Esophagus squamous epithelium (tissue), 5 donors: ENCODE results near the gene SLC22A5. TPM values are rescaled to one million over a fixed set of nuclear protein-coding genes. Genes with fewer than 3 reads are reported as not detected.
A peak's percentile ranks its signal among the peaks of the same experiment; 100 is the strongest.

Experiments used
- DNase-seq: peaks from one replicate; lab custom pipeline; 2025; lab: John Stamatoyannopoulos, UW
- H3K27ac ChIP-seq, 4 donors: fragments of 200-600 bp; sonication (generic); one replicate each; pipeline ENCODE4 v1.5.1; 2016 to 2019; ENCODE audit warnings: mild to moderate bottlenecking in 1 of 4
- H3K27me3 ChIP-seq, 4 donors: fragments of 200-600 bp; sonication (generic); 1 replicate in 3 of 4; 2 replicates in 1 of 4; pipeline versions ENCODE4 v1.5.1 to v1.6.0; 2017 to 2021; ENCODE audit warnings: antibody characterized with exemption in 1 of 4
- H3K36me3 ChIP-seq, 3 donors: fragments of 200-600 bp; sonication (generic); one replicate each; pipeline ENCODE4 v1.5.1; 2016 to 2019
- H3K4me1 ChIP-seq, 3 donors: fragments of 200-600 bp; sonication (generic); one replicate each; pipeline ENCODE4 v1.5.1; 2017 to 2019
- H3K4me3 ChIP-seq, 4 donors: fragments of 200-600 bp; sonication (generic); 1 replicate in 3 of 4; 2 replicates in 1 of 4; pipeline ENCODE4 v1.5.1; 2016 to 2019; ENCODE audit warnings: mild to moderate bottlenecking in 2 of 4, moderate library complexity in 1 of 4
- H3K9me3 ChIP-seq, 3 donors: fragments of 200-600 bp; sonication (generic); one replicate each; pipeline ENCODE4 v1.5.1; 2016 to 2019
- POLR2A ChIP-seq, 4 donors: fragments of 450-650 bp; IDR thresholded peaks; one replicate each; pipeline ENCODE4 v1.6.1; 2017; ENCODE audit warnings: antibody characterized with exemption in 4 of 4, mild to moderate bottlenecking in 4 of 4, moderate library complexity in 3 of 4
- WGBS, 2 donors: methylation state at CpG; one replicate each; pipeline ENCODE4 v1.1.5; 2018; 5-methylcytosine and 5-hydroxymethylcytosine counted together
- intact Hi-C: fragments of 100-400 bp; cut with DNase I; formaldehyde crosslinking; loops from one replicate; pipeline ENCODE4 v1.15.0; 2022
- total RNA-seq, 4 donors: library from RNA; depleted of rRNA; stranded (reverse); fragments of >200 nt; gene quantifications; one replicate each; pipeline ENCODE4 v1.1.0, GENCODE V29; 2016
- TF ChIP-seq, protein P1 (sequence below), 6 experiments: fragments of 450-650 bp in 4 of 6; fragments of 200-600 bp in 2 of 6; sonication (generic) in 2 of 6; IDR thresholded peaks; one replicate each; pipeline ENCODE4 v1.5.1; 2016 to 2019; ENCODE audit warnings: antibody characterized with exemption in 6 of 6, mild to moderate bottlenecking in 4 of 6, moderate library complexity in 4 of 6
- donor health status: DM: yes; HTN: yes; CAD: no.

Gene SLC22A5
- total RNA-seq, 4 donors from 2014 or later, result 7.4 to 15.8 (median 8.3) TPM

GRCh38 chr5:132365213-132365612 lies 4.3 kb upstream of the SLC22A5 start:
- Histone ChIP-seq H3K27ac (peak overlapping the region in 1 of 4 donors; percentile 53), H3K4me1 (peaks cover 12 to 56% (median 13%) of the 10 kb centered on the region in 3 donors), H3K9me3 (no peaks in the 10 kb centered on the region), H3K36me3 (peaks cover 0 to 9% (median 0%) of the 10 kb centered on the region in 3 donors), H3K27me3 (no peaks in the 10 kb centered on the region), H3K4me3 (no peak overlapping the region)
- intact Hi-C loops, result no loop called here
- no peak for DNase-seq
- TF ChIP-seq POLR2A (IDR thresholded peaks at IDR 0.05), result no peak
- TF ChIP-seq, protein P1, sequence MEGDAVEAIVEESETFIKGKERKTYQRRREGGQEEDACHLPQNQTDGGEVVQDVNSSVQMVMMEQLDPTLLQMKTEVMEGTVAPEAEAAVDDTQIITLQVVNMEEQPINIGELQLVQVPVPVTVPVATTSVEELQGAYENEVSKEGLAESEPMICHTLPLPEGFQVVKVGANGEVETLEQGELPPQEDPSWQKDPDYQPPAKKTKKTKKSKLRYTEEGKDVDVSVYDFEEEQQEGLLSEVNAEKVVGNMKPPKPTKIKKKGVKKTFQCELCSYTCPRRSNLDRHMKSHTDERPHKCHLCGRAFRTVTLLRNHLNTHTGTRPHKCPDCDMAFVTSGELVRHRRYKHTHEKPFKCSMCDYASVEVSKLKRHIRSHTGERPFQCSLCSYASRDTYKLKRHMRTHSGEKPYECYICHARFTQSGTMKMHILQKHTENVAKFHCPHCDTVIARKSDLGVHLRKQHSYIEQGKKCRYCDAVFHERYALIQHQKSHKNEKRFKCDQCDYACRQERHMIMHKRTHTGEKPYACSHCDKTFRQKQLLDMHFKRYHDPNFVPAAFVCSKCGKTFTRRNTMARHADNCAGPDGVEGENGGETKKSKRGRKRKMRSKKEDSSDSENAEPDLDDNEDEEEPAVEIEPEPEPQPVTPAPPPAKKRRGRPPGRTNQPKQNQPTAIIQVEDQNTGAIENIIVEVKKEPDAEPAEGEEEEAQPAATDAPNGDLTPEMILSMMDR (IDR thresholded peaks at IDR 0.05), result no peak
- WGBS, 2 donors, result 87 to 88% methylated on average over 6 of the region's 6 CpGs

GRCh38 chr5:132368186-132368585 lies 1.3 kb upstream of the SLC22A5 start:
- peaks cover 24 to 67% (median 38%) of the 10 kb centered on the region in 3 donors for H3K4me1 ChIP-seq
- intact Hi-C loops, result no loop called here
- no peak overlapping the region for H3K27ac ChIP-seq
- DNase-seq, result no peak
- no peaks in the 10 kb centered on the region for H3K9me3 ChIP-seq
- peaks cover 0 to 9% (median 0%) of the 10 kb centered on the region in 3 donors for H3K36me3 ChIP-seq
- no peaks in the 10 kb centered on the region for H3K27me3 ChIP-seq
- no peak overlapping the region for H3K4me3 ChIP-seq
- WGBS, 2 donors, result 77 to 83% methylated on average over 4 of the region's 4 CpGs
- TF ChIP-seq, protein P1 (IDR thresholded peaks at IDR 0.05), result no peak

DNA sequence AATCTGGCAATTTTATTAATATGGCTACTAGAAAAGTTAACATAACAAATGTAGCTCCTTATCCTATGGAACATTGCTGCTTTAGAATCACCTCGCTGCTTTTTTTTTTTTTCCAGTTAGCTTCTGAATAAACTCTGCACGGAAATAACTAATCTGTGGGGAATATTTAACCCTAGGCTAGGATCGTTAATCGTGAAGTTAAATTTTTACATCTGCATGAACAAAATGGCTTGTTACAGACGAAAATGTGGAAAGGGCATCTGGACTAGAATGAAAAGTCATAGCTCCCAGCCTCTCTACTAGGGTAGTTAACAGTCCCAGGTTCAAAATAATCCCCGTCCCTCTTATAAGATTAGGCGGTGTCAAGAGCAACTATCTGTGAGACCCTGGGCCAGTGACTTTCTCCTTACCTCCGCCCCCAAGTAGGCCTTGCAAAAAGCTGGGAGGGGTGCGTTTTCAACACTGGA lies 470 bp upstream of the SLC22A5 start:
- Histone ChIP-seq H3K4me3 (peak overlapping the region; percentile 51 to 80 (median 68)), H3K4me1 (peaks cover 20 to 58% (median 33%) of the 10 kb centered on the region in 3 donors), H3K9me3 (no peaks in the 10 kb centered on the region), H3K36me3 (peaks cover 0 to 9% (median 0%) of the 10 kb centered on the region in 3 donors), H3K27ac (peak overlapping the region; percentile 84 to 92 (median 90)), H3K27me3 (no peaks in the 10 kb centered on the region)
- WGBS, 2 donors, result 6% methylated on average over 8 to 9 of the region's 9 CpGs
- no peak for DNase-seq
- TF ChIP-seq POLR2A (IDR thresholded peaks at IDR 0.05), result no peak
- TF ChIP-seq, protein P1 (IDR thresholded peaks at IDR 0.05), result no peak
- intact Hi-C loops, result no loop called here

- no peak for DNase-seq
- Histone ChIP-seq H3K9me3 (no peaks in the 10 kb centered on the region), H3K36me3 (peaks cover 0 to 6% (median 0%) of the 10 kb centered on the region in 3 donors), H3K27me3 (no peaks in the 10 kb centered on the region), H3K27ac (peak overlapping the region; percentile 84 to 92 (median 90)), H3K4me1 (peaks cover 17 to 49% (median 30%) of the 10 kb centered on the region in 3 donors), H3K4me3 (peak overlapping the region; percentile 51 to 80 (median 68))
- WGBS, 2 donors, result 17 to 44% methylated on average over 6 to 23 of the region's 34 CpGs
- no peak for TF ChIP-seq POLR2A (IDR thresholded peaks at IDR 0.05)
- TF ChIP-seq, protein P1 (IDR thresholded peaks at IDR 0.05), result peak in 1 of 6 experiments; percentile 5
- intact Hi-C loops, result loop anchor here (10.0 kb wide), 1 partner anchor 86 kb away; no protein-coding TSS in a partner anchor
Measured at GRCh38 chr5:132370181-132370970, 866 bp downstream of the SLC22A5 start.
